PFSK-1 (cell line): Measurements from ENCODE around the gene RAB9B.

Experiments used
- POLR2AphosphoS5 ChIP-seq: IDR thresholded peaks from 2 replicates; pipeline ENCODE4 v1.6.1; 2012; ENCODE audit warnings: low read depth, mild to moderate bottlenecking, control low read depth, low read length, moderate library complexity
- TF ChIP-seq, protein P1 (sequence below), 2 experiments: IDR thresholded peaks; 2 replicates each; pipeline versions ENCODE4 v1.6.1 to v1.8.0; 2011 to 2012; ENCODE audit warnings: low read depth in 2 of 2, low read length in 2 of 2, control low read depth in 1 of 2, inconsistent platforms in 1 of 2, mild to moderate bottlenecking in 1 of 2, moderate library complexity in 1 of 2; ENCODE audit not compliant: insufficient read depth in 1 of 2

DNA sequence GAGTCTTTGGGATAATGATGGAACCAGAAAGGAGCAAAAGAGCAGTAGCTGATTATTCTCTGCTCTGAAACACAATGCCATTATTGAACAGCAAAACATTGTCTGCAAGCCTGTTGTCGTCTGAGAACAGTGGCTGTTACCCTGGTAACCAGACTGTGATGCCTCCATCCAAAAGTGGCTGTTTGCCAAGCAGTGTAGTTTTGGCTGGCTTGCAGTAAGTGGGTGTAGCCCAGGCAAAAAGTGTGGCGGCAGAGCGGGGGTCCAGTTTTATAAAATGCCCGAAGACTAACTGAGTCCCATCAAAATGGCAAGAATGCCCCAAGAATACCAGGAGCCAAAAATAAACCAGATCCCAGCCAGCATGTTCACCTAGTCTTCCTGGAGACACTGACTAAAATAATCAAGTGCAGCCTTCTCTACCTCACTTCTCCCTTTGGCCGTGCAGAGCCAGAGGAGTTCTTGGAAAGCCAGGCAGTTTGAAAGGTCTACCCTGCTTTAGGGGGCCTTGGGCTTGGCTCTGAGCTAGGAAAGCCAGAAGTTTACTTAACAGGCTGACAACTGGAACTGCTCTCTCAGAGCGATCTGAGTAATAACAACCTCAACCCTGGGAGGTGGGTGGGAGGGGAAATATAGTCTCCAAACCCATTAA lies 52.8 kb downstream of the RAB9B start:
- no peak for TF ChIP-seq POLR2AphosphoS5
- TF ChIP-seq, protein P1, sequence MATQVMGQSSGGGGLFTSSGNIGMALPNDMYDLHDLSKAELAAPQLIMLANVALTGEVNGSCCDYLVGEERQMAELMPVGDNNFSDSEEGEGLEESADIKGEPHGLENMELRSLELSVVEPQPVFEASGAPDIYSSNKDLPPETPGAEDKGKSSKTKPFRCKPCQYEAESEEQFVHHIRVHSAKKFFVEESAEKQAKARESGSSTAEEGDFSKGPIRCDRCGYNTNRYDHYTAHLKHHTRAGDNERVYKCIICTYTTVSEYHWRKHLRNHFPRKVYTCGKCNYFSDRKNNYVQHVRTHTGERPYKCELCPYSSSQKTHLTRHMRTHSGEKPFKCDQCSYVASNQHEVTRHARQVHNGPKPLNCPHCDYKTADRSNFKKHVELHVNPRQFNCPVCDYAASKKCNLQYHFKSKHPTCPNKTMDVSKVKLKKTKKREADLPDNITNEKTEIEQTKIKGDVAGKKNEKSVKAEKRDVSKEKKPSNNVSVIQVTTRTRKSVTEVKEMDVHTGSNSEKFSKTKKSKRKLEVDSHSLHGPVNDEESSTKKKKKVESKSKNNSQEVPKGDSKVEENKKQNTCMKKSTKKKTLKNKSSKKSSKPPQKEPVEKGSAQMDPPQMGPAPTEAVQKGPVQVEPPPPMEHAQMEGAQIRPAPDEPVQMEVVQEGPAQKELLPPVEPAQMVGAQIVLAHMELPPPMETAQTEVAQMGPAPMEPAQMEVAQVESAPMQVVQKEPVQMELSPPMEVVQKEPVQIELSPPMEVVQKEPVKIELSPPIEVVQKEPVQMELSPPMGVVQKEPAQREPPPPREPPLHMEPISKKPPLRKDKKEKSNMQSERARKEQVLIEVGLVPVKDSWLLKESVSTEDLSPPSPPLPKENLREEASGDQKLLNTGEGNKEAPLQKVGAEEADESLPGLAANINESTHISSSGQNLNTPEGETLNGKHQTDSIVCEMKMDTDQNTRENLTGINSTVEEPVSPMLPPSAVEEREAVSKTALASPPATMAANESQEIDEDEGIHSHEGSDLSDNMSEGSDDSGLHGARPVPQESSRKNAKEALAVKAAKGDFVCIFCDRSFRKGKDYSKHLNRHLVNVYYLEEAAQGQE (IDR thresholded peaks at IDR 0.05; ENCODE audit: insufficient read depth in 1 of 2, low read depth in 2 of 2, low read length in 2 of 2): no peak
